MM.1S (cell line): ENCODE measurements around the gene ZBTB17.

Source experiments
- DNase-seq: peaks from one replicate; pipeline ENCODE4 v3.0.0-alpha.2; 2015
- H2AFZ ChIP-seq: fragments of 300-600 bp; sonication (generic); 2 replicates; pipeline ENCODE4 v1.6.0; 2016; ENCODE audit warnings: antibody characterized with exemption, low read length
- H3F3A ChIP-seq: fragments of 300-600 bp; sonication (generic); 2 replicates; pipeline ENCODE4 v1.6.1; 2016; ENCODE audit warnings: mild to moderate bottlenecking, antibody characterized with exemption, low read length, moderate library complexity, mixed read lengths; ENCODE audit not compliant: insufficient read depth
- H3K27ac ChIP-seq: fragments of 300-600 bp; sonication (generic); 2 replicates; pipeline ENCODE4 v1.5.1; 2016; ENCODE audit warnings: mild to moderate bottlenecking, low read length
- H3K27me3 ChIP-seq: fragments of 300-600 bp; sonication (generic); replicated peaks from 2 replicates; pipeline ENCODE4 v1.6.0; 2016; ENCODE audit warnings: low read length; ENCODE audit not compliant: insufficient read depth
- H3K36me3 ChIP-seq: fragments of 300-600 bp; sonication (generic); replicated peaks from 2 replicates; pipeline ENCODE4 v1.6.1; 2016; ENCODE audit warnings: mild to moderate bottlenecking, low read length, mixed read lengths; ENCODE audit not compliant: insufficient read depth
- H3K4me1 ChIP-seq: fragments of 300-600 bp; sonication (generic); 2 replicates; pipeline ENCODE4 v1.6.1; 2016; ENCODE audit warnings: low read length, mixed read lengths
- H3K4me2 ChIP-seq: fragments of 300-600 bp; sonication (generic); 2 replicates; pipeline ENCODE4 v1.6.0; 2016; ENCODE audit warnings: low read depth, low read length
- H3K4me3 ChIP-seq: fragments of 300-600 bp; sonication (generic); 2 replicates; pipeline ENCODE4 v1.5.1; 2016; ENCODE audit warnings: low read length, mixed read lengths
- H3K79me2 ChIP-seq: fragments of 300-600 bp; sonication (generic); 2 replicates; pipeline ENCODE4 v1.6.1; 2016; ENCODE audit warnings: mixed run types, low read length, mixed read lengths
- H3K9ac ChIP-seq: fragments of 300-600 bp; sonication (generic); 2 replicates; pipeline ENCODE4 v1.6.1; 2016; ENCODE audit warnings: low read length, mixed read lengths
- H3K9me2 ChIP-seq: fragments of 300-600 bp; sonication (generic); replicated peaks from 2 replicates; pipeline ENCODE4 v1.6.1; 2016; ENCODE audit warnings: mild to moderate bottlenecking, low read length, mixed read lengths; ENCODE audit not compliant: insufficient read depth
- H3K9me3 ChIP-seq: fragments of 300-600 bp; sonication (generic); replicated peaks from 2 replicates; pipeline ENCODE4 v1.6.1; 2016; ENCODE audit warnings: mild to moderate bottlenecking, low read length, mixed read lengths; ENCODE audit not compliant: insufficient read depth
- H4K20me1 ChIP-seq: fragments of 300-600 bp; sonication (generic); 2 replicates; pipeline ENCODE4 v1.6.1; 2016; ENCODE audit warnings: mild to moderate bottlenecking, low read length, moderate library complexity, mixed read lengths; ENCODE audit not compliant: insufficient read depth
- EZH2 ChIP-seq: fragments of 300-600 bp; sonication (generic); optimal IDR thresholded peaks from 2 replicates; pipeline ENCODE3; 2017; ENCODE audit warnings: low read depth, mild to moderate bottlenecking, antibody characterized with exemption, low read length, mixed read lengths
- EZH2phosphoT487 ChIP-seq: fragments of 300-600 bp; sonication (generic); IDR thresholded peaks from 2 replicates; pipeline ENCODE4 v1.6.1; 2018; ENCODE audit warnings: antibody characterized with exemption, low read length
- TF ChIP-seq, protein P1 (sequence below): fragments of 300-600 bp; sonication (generic); IDR thresholded peaks from 2 replicates; pipeline ENCODE4 v1.5.1; 2016; ENCODE audit warnings: antibody characterized with exemption, low read length, mixed read lengths

Gene ZBTB17

DNA sequence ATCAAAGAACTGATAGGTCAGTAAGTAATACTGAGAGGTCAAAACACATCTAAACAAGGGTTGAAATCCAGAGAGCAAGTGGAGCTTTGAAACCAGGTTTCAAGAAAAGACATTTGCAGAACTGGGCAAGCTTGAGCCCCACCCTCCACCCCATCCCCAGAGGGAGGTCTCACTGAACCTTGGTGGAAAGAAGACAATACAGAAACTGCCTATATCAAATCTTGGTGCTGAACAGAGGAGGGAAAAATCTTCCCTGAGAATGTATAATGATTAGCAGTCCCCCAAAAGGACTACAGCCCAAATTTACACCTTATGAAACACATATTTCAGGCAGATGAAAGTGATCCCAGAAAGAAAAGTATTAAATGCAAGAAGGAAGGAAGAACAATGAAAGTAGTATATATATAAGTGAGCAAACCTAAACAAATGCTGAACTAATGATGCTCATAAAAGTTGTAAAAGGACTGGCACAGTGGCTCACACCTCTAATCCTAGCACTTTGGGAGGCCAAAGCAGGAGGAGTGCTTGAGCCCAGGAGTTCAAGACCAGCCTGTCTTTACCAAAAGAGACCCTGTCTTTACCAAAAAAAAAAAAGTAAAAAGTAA lies 12.4 kb downstream of the ZBTB17 start:
- Histone ChIP-seq H3K4me2 (no peak overlapping the region), H4K20me1 (no peaks in the 10 kb centered on the region), H3K27ac (no peak overlapping the region), H3K9ac (no peak overlapping the region), H3F3A (no peaks in the 10 kb centered on the region), H3K4me3 (no peak overlapping the region), H3K9me3 (no peaks in the 10 kb centered on the region), H3K9me2 (no peaks in the 10 kb centered on the region), H3K27me3 (no peaks in the 10 kb centered on the region), H3K79me2 (peaks cover 62% of the 10 kb centered on the region), H2AFZ (no peak overlapping the region), H3K36me3 (no peaks in the 10 kb centered on the region), H3K4me1 (no peaks in the 10 kb centered on the region)
- no peak for TF ChIP-seq EZH2phosphoT487
- TF ChIP-seq EZH2 = no peak
- TF ChIP-seq, protein P1, sequence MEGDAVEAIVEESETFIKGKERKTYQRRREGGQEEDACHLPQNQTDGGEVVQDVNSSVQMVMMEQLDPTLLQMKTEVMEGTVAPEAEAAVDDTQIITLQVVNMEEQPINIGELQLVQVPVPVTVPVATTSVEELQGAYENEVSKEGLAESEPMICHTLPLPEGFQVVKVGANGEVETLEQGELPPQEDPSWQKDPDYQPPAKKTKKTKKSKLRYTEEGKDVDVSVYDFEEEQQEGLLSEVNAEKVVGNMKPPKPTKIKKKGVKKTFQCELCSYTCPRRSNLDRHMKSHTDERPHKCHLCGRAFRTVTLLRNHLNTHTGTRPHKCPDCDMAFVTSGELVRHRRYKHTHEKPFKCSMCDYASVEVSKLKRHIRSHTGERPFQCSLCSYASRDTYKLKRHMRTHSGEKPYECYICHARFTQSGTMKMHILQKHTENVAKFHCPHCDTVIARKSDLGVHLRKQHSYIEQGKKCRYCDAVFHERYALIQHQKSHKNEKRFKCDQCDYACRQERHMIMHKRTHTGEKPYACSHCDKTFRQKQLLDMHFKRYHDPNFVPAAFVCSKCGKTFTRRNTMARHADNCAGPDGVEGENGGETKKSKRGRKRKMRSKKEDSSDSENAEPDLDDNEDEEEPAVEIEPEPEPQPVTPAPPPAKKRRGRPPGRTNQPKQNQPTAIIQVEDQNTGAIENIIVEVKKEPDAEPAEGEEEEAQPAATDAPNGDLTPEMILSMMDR = no peak
- no peak for DNase-seq

DNA sequence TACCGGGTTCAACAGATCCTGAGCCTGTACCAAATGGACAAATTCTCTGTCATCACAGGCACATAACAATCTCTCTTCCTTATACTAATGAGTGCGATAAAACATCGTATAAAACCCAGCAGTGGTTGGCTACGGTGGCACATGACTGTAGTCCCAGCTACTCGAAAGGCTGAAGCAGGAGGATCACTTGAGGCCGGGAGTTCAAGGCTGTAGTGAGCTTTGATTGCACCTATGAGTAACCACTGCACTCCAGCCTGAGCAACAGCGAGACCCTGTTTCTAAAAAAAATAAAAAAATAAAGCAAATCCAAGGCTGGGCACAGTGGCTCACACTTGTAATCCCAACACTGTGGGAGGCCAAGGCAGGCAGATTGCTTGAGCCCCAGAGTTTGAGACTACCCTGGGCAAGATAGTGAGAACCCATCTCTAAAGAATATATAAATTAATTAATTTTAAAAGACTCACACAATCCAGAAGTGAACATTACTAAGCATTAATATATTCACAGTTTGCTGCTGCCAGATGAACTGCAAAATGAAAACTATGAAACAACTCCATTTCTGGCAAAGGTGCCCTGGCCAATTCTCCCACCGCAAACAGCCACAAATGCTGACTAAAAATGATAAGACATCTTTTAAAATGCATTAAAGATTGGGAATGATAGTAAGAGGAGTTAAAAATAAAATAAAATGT lies 13.1 kb downstream of the ZBTB17 start:
- Histone ChIP-seq H3K9me3 (no peaks in the 10 kb centered on the region), H3K27ac (no peak overlapping the region), H3K4me3 (no peak overlapping the region), H3K9ac (no peak overlapping the region), H3K27me3 (no peaks in the 10 kb centered on the region), H3K9me2 (no peaks in the 10 kb centered on the region), H3K79me2 (peaks cover 62% of the 10 kb centered on the region), H3K36me3 (no peaks in the 10 kb centered on the region), H4K20me1 (no peaks in the 10 kb centered on the region), H2AFZ (no peak overlapping the region), H3K4me1 (no peaks in the 10 kb centered on the region), H3F3A (no peaks in the 10 kb centered on the region), H3K4me2 (no peak overlapping the region)
- TF ChIP-seq, protein P1 = no peak
- TF ChIP-seq EZH2 (no peak), EZH2phosphoT487 (no peak)
- DNase-seq = no peak

DNA sequence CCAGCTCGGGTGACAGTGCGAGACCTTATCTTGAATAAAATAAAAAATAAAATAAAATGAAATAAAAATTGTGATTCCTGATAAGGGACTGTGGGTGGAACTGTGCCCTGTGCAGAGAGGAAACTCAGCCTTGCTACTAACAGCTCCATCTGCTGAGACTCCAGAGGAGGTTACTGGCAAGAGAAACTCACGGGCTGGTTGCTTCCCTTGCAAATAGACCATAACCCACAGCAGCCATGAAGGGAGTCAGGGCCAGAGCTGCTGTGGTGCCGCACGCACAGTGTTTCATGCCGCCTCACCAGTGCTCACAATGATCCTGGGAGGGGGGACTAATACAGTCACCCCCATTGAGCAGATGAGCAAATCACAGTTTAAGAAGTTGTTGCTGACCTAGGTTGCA lies 13.7 kb downstream of the ZBTB17 start:
- no peaks in the 10 kb centered on the region for H3K27me3 ChIP-seq
- H4K20me1 ChIP-seq = no peaks in the 10 kb centered on the region
- no peaks in the 10 kb centered on the region for H3K9me2 ChIP-seq
- no peak overlapping the region for H3K9ac ChIP-seq
- H3K36me3 ChIP-seq = no peaks in the 10 kb centered on the region
- DNase-seq = no peak
- H3F3A ChIP-seq = no peaks in the 10 kb centered on the region
- TF ChIP-seq EZH2 = no peak
- TF ChIP-seq EZH2phosphoT487 = no peak
- TF ChIP-seq, protein P1 = no peak
- H2AFZ ChIP-seq = no peak overlapping the region
- H3K4me1 ChIP-seq = no peaks in the 10 kb centered on the region
- no peak overlapping the region for H3K27ac ChIP-seq
- peaks cover 62% of the 10 kb centered on the region for H3K79me2 ChIP-seq
- no peaks in the 10 kb centered on the region for H3K9me3 ChIP-seq
- H3K4me3 ChIP-seq = no peak overlapping the region
- H3K4me2 ChIP-seq = no peak overlapping the region
